22Rv1 (cell line): ENCODE measurements around the gene COL28A1.

ENCODE experiments used
- ZFX ChIP-seq: fragments of 450-650 bp; IDR thresholded peaks from 2 replicates; pipeline ENCODE4 v1.6.1; 2017; ENCODE audit warnings: antibody characterized with exemption, borderline replicate concordance
- TF ChIP-seq, protein P1 (sequence below): fragments of 450-650 bp; IDR thresholded peaks from 2 replicates; pipeline ENCODE4 v1.5.1; 2017; ENCODE audit warnings: mild to moderate bottlenecking

GRCh38 chr7:7399707-7400106, 136.0 kb downstream of the COL28A1 start:
- TF ChIP-seq, protein P1, sequence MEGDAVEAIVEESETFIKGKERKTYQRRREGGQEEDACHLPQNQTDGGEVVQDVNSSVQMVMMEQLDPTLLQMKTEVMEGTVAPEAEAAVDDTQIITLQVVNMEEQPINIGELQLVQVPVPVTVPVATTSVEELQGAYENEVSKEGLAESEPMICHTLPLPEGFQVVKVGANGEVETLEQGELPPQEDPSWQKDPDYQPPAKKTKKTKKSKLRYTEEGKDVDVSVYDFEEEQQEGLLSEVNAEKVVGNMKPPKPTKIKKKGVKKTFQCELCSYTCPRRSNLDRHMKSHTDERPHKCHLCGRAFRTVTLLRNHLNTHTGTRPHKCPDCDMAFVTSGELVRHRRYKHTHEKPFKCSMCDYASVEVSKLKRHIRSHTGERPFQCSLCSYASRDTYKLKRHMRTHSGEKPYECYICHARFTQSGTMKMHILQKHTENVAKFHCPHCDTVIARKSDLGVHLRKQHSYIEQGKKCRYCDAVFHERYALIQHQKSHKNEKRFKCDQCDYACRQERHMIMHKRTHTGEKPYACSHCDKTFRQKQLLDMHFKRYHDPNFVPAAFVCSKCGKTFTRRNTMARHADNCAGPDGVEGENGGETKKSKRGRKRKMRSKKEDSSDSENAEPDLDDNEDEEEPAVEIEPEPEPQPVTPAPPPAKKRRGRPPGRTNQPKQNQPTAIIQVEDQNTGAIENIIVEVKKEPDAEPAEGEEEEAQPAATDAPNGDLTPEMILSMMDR, result no peak
- no peak for TF ChIP-seq ZFX
